HepG2 (cell line): ENCODE results near the gene GABRB3. TPM values are rescaled to one million over a fixed set of nuclear protein-coding genes. Genes with fewer than 3 reads are reported as not detected.

ENCODE experiments used
- ATAC-seq: fragments of 200-7000 bp; cut with Tn5 transposase; 3 replicates; pipeline ENCODE4 v1.9.1; 2020; ENCODE audit warnings: mild to moderate bottlenecking, moderate library complexity
- BruUV-seq: library from RNA; stranded (reverse); fragments of 400-500 nt; replicated peaks from 2 replicates; lab custom pipeline; 2021; lab: Mats Ljungman, UMichigan
- CTCF ChIA-PET: fragments of 300-600 bp; formaldehyde crosslinking; extraction: SDS; loops from one replicate; lab custom pipeline; 2021; ENCODE audit warnings: low total read pairs, inconsistent platforms, low intra/inter-chr PET ratio; lab: Yijun Ruan, JAX
- POLR2A ChIA-PET: fragments of 350-600 bp; sonication (Branson Sonifier 250); formaldehyde crosslinking; loops from one replicate; lab custom pipeline; 2020; ENCODE audit warnings: antibody characterized with exemption, inconsistent platforms; lab: Yijun Ruan, JAX
- DNase-seq: peaks from one replicate; pipeline ENCODE4 v3.0.0-alpha.2; 2015; ENCODE audit warnings: low spot score
- FAIRE-seq: peaks from 3 replicates; lab custom pipeline; 2011; peaks lifted over from hg19 to GRCh38; lab: Jason Lieb, UNC
- H2AFZ ChIP-seq: one replicate; pipeline ENCODE4 v1.6.1; 2011; ENCODE audit warnings: low read length, inconsistent platforms
- H3K27ac ChIP-seq: fragments of 300-600 bp; 3 replicates; pipeline ENCODE4 v1.8.0; 2011; ENCODE audit warnings: mixed run types, mild to moderate bottlenecking, mixed read lengths, low read length, inconsistent platforms; ENCODE audit not compliant: insufficient read depth; ENCODE audit errors: extremely low read length
- H3K27me3 ChIP-seq, 2 experiments: fragments of 200-600 bp in 1 of 2; 2 replicates in 1 of 2; 3 replicates in 1 of 2; pipeline versions ENCODE4 v1.6.0 to v1.8.0; 2011; ENCODE audit warnings: low read length in 2 of 2, mild to moderate bottlenecking in 2 of 2, moderate library complexity in 2 of 2, inconsistent platforms in 1 of 2; ENCODE audit not compliant: insufficient read depth in 2 of 2, control insufficient read depth in 1 of 2
- H3K36me3 ChIP-seq, 2 experiments: fragments of 200-600 bp in 1 of 2; replicated peaks in 1 of 2; 2 replicates in 1 of 2; 3 replicates in 1 of 2; pipeline versions ENCODE4 v1.5.1 to v1.8.0; 2011; ENCODE audit warnings: low read length in 2 of 2, inconsistent platforms in 1 of 2; ENCODE audit not compliant: insufficient read depth in 2 of 2, control insufficient read depth in 1 of 2
- H3K4me1 ChIP-seq: 2 replicates; pipeline ENCODE4 v1.5.1; 2012; ENCODE audit warnings: low read length, inconsistent platforms; ENCODE audit not compliant: insufficient read depth
- H3K4me2 ChIP-seq: 2 replicates; pipeline ENCODE4 v1.6.0; 2011; ENCODE audit warnings: low read depth, low read length, inconsistent platforms
- H3K4me3 ChIP-seq, 3 experiments: fragments of 200-600 bp in 1 of 3; sonication (generic), shearing (Covaris generic) in 1 of 3; replicated peaks in 1 of 3; 2 replicates each; pipeline ENCODE4 v1.5.1; 2011 to 2016; ENCODE audit warnings: low read length in 3 of 3, inconsistent platforms in 2 of 3, low read depth in 2 of 3, mild to moderate bottlenecking in 2 of 3, control low read depth in 1 of 3, mixed read lengths in 1 of 3; ENCODE audit not compliant: insufficient read depth in 1 of 3
- H3K79me2 ChIP-seq: one replicate; pipeline ENCODE4 v1.6.1; 2011; ENCODE audit warnings: low read length, inconsistent platforms; ENCODE audit not compliant: insufficient read depth
- H3K9ac ChIP-seq: 2 replicates; pipeline ENCODE4 v1.6.0; 2011; ENCODE audit warnings: mild to moderate bottlenecking, low read depth, low read length, inconsistent platforms; ENCODE audit not compliant: insufficient read depth
- H3K9me3 ChIP-seq: 2 replicates; pipeline ENCODE4 v1.5.1; 2012; ENCODE audit warnings: mild to moderate bottlenecking, low read length
- H4K20me1 ChIP-seq: 2 replicates; pipeline ENCODE4 v1.6.0; 2011; ENCODE audit warnings: inconsistent platforms, mild to moderate bottlenecking, low read length, moderate library complexity; ENCODE audit not compliant: insufficient read depth
- ATM ChIP-seq: fragments of 450-650 bp; IDR thresholded peaks from 2 replicates; pipeline ENCODE4 v1.7.1; 2017; ENCODE audit warnings: mild to moderate bottlenecking, borderline replicate concordance
- ESRRA ChIP-seq: sonication (generic); formaldehyde crosslinking; IDR thresholded peaks from 2 replicates; pipeline ENCODE4 v1.5.1; 2020; ENCODE audit warnings: mild to moderate bottlenecking, low read depth, missing genetic modification reagents
- ISL2 ChIP-seq: sonication (generic); formaldehyde crosslinking; IDR thresholded peaks from 2 replicates; pipeline ENCODE4 v1.5.0; 2020; ENCODE audit warnings: missing genetic modification reagents
- REL ChIP-seq: sonication (generic); formaldehyde crosslinking; conservative IDR thresholded peaks from 2 replicates; pipeline ENCODE4 v1.8.0; 2022; ENCODE audit warnings: mild to moderate bottlenecking, missing genetic modification reagents, moderate library complexity
- SMAD1 ChIP-seq: sonication (generic); formaldehyde crosslinking; IDR thresholded peaks from 2 replicates; pipeline ENCODE4 v1.4.0; 2020; ENCODE audit warnings: missing genetic modification reagents, low read depth, mild to moderate bottlenecking, borderline replicate concordance
- TCF12 ChIP-seq, 2 experiments: fragments of 450-650 bp in 1 of 2; sonication (generic) in 1 of 2; formaldehyde crosslinking in 1 of 2; IDR thresholded peaks; 2 replicates each; pipeline versions ENCODE4 v1.6.1 to v1.8.0; 2017 to 2022; ENCODE audit warnings: antibody characterized with exemption in 1 of 2, mild to moderate bottlenecking in 1 of 2, missing genetic modification reagents in 1 of 2, moderate library complexity in 1 of 2
- ZNF350 ChIP-seq: sonication (generic); formaldehyde crosslinking; IDR thresholded peaks from 2 replicates; pipeline ENCODE4 v1.4.0; 2020; ENCODE audit warnings: mild to moderate bottlenecking, low read depth, missing genetic modification reagents, borderline replicate concordance
- ZNF569 ChIP-seq: sonication (generic); formaldehyde crosslinking; IDR thresholded peaks from 2 replicates; pipeline ENCODE4 v1.5.0; 2020; ENCODE audit warnings: mild to moderate bottlenecking, missing genetic modification reagents, moderate library complexity, borderline replicate concordance
- ZNF619 ChIP-seq: sonication (generic); formaldehyde crosslinking; IDR thresholded peaks from 2 replicates; pipeline ENCODE4 v1.4.0; 2020; ENCODE audit warnings: mild to moderate bottlenecking, missing genetic modification reagents
- WGBS: methylation state at CpG from one replicate; pipeline ENCODE4 v1.1.6; 2017; ENCODE audit warnings: low lambda C conversion rate; 5-methylcytosine and 5-hydroxymethylcytosine counted together
- in situ Hi-C: cut with HindIII; loops from 2 replicates; pipeline ENCODE4 v1.10.0; 2017; ENCODE audit warnings: low pct_unique_long_range_greater_than_20kb; ENCODE audit not compliant: extremely low pct_ligation_motif_present
- intact Hi-C: fragments of 100-400 bp; cut with micrococcal nuclease; formaldehyde crosslinking; loops from one replicate; pipeline ENCODE4 v1.10.0; 2022; ENCODE audit not compliant: unreplicated experiment
- polyA plus RNA-seq, 8 experiments: library from polyadenylated mRNA; depleted of rRNA in 3 of 8; stranded (reverse) in 7 of 8; unstranded in 1 of 8; fragments of >200 nt; fragmentation: Illumina TruSeq in 4 of 8; extraction: Trizol in 4 of 8; gene quantifications; 2 replicates each; pipeline versions ENCODE4 v1.2.1 to v1.2.3, GENCODE V29; 2011 to 2016; ENCODE audit warnings: low read depth in 4 of 8, missing spikeins in 1 of 8, mixed read lengths in 1 of 8; ENCODE audit not compliant: insufficient read depth in 1 of 8
- total RNA-seq, 5 experiments: library from RNA; depleted of rRNA; stranded (reverse); fragments of >200 nt; fragmentation: Illumina TruSeq; extraction: Trizol; gene quantifications; 2 replicates each; pipeline ENCODE4 v1.2.3, GENCODE V29; 2016; ENCODE audit warnings: low read depth in 1 of 5
- TF ChIP-seq, protein P1 (sequence below): IDR thresholded peaks from 2 replicates; pipeline ENCODE4 v1.6.1; 2016; ENCODE audit warnings: missing compliant biosample characterization, missing genetic modification reagents, borderline replicate concordance
- TF ChIP-seq, protein P2 (sequence below): IDR thresholded peaks from 2 replicates; pipeline ENCODE4 v1.6.1; 2016; ENCODE audit warnings: mild to moderate bottlenecking
- TF ChIP-seq, protein P3 (sequence below): sonication (generic); formaldehyde crosslinking; IDR thresholded peaks from 2 replicates; pipeline ENCODE4 v1.4.0; 2020; ENCODE audit warnings: mild to moderate bottlenecking, missing genetic modification reagents

Gene GABRB3
- total and polyA plus RNA-seq, 2 of the 13 experiments (the other 11 are each of a cell fraction or from before 2014, with no cell fraction given) = not detected

DNA sequence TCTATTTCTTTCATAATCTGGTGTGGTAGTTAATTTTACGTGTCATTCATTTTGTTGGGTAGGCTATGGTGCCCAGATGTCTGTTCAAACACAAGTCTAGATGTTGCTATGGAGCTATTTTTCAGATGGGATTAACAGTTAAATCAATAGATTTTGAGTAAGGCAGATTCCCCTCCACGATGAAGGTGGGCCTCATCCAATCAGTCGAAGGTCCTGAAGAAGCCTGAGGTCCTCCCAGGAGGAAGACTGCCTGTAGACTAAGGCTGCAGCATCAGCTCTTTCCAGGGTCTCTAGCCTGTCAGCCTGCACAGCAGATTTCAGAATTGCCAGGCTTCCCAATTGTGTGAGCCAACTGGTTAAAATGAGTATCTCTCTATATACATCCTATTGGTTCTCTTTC lies 92.9 kb downstream of the GABRB3 start:
- no peak for TF ChIP-seq ZNF619 (CRISPR knock-in tag)
- TF ChIP-seq, protein P1, sequence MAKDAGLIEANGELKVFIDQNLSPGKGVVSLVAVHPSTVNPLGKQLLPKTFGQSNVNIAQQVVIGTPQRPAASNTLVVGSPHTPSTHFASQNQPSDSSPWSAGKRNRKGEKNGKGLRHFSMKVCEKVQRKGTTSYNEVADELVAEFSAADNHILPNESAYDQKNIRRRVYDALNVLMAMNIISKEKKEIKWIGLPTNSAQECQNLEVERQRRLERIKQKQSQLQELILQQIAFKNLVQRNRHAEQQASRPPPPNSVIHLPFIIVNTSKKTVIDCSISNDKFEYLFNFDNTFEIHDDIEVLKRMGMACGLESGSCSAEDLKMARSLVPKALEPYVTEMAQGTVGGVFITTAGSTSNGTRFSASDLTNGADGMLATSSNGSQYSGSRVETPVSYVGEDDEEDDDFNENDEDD (CRISPR knock-in tag) = no peak
- TF ChIP-seq, protein P2, sequence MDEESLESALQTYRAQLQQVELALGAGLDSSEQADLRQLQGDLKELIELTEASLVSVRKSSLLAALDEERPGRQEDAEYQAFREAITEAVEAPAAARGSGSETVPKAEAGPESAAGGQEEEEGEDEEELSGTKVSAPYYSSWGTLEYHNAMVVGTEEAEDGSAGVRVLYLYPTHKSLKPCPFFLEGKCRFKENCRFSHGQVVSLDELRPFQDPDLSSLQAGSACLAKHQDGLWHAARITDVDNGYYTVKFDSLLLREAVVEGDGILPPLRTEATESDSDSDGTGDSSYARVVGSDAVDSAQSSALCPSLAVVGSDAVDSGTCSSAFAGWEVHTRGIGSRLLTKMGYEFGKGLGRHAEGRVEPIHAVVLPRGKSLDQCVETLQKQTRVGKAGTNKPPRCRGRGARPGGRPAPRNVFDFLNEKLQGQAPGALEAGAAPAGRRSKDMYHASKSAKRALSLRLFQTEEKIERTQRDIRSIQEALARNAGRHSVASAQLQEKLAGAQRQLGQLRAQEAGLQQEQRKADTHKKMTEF (CRISPR knock-in tag) = no peak
- TF ChIP-seq TCF12 (IDR thresholded peaks at IDR 0.05) = no peak
- no peak for TF ChIP-seq TCF12 (CRISPR knock-in tag; IDR thresholded peaks at IDR 0.05)
- no peak for TF ChIP-seq ESRRA (CRISPR knock-in tag)
- TF ChIP-seq REL = no peak
- no peak for TF ChIP-seq ZNF350 (CRISPR knock-in tag)
- TF ChIP-seq ISL2 (CRISPR knock-in tag) = no peak
- TF ChIP-seq, protein P3, sequence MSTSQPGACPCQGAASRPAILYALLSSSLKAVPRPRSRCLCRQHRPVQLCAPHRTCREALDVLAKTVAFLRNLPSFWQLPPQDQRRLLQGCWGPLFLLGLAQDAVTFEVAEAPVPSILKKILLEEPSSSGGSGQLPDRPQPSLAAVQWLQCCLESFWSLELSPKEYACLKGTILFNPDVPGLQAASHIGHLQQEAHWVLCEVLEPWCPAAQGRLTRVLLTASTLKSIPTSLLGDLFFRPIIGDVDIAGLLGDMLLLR = no peak
- no peak for TF ChIP-seq ATM
- no peak for TF ChIP-seq SMAD1 (CRISPR knock-in tag)
- TF ChIP-seq ZNF569 (CRISPR knock-in tag) = no peak
- Histone ChIP-seq H3K27me3 (no peaks in the 10 kb centered on the region), H3K4me1 (no peaks in the 10 kb centered on the region), H2AFZ (no peak overlapping the region), H3K4me2 (no peak overlapping the region), H3K36me3 (no peaks in the 10 kb centered on the region), H3K9ac (no peak overlapping the region), H3K9me3 (peaks cover 53% of the 10 kb centered on the region), H3K4me3 (no peak overlapping the region), H3K79me2 (no peaks in the 10 kb centered on the region), H4K20me1 (no peaks in the 10 kb centered on the region), H3K27ac (no peak overlapping the region)
- in situ Hi-C loops = no loop called here
- WGBS = 0% methylated on average over 3 of the region's 3 CpGs
- ATAC-seq = no peak
- no TSS peak for BruUV-seq
- FAIRE-seq = no peak
- intact Hi-C loops = no loop called here
- DNase-seq = no peak
- ChIA-PET CTCF (no interaction called here), POLR2A (no interaction called here)
